Measurements from ENCODE around the gene SEC14L5. TPM values are rescaled to one million over a fixed set of nuclear protein-coding genes. Genes with fewer than 3 reads are reported as not detected.

Gene SEC14L5
- total RNA-seq, 1 donor from 2014 or later, result 0.41 TPM

GRCh38 chr16:5036228-5037156, 78.4 kb downstream of the SEC14L5 start:
- Histone ChIP-seq H4K20me1 (ENCODE audit: low read depth) (no peaks in the 10 kb centered on the region), H3K4me3 (no peak overlapping the region), H3K4me1 (peaks cover 6% of the 10 kb centered on the region), H3F3A (ENCODE audit: low read depth) (peaks cover 11% of the 10 kb centered on the region), H3K79me2 (ENCODE audit: low read depth) (no peaks in the 10 kb centered on the region), H3K9me3 (ENCODE audit: low read depth) (no peaks in the 10 kb centered on the region), H2AFZ (replicated peaks) (peak overlapping the region; percentile 50), H3K36me3 (no peaks in the 10 kb centered on the region), H3K27me3 (peaks cover 7% of the 10 kb centered on the region), H3K9ac (no peak overlapping the region), H3K27ac (no peak overlapping the region), H3K4me2 (no peak overlapping the region)
- no peaks in the 10 kb centered on the region for H3K9me3 Mint-ChIP-seq
- peaks cover 8% of the 10 kb centered on the region for H3K27me3 Mint-ChIP-seq (ENCODE audit: insufficient read depth, low read depth)
- H3K36me3 Mint-ChIP-seq, result no peaks in the 10 kb centered on the region
- TF ChIP-seq EZH2phosphoT487 (IDR thresholded peaks at IDR 0.05), result no peak
- no peak for TF ChIP-seq CTCF (IDR thresholded peaks at IDR 0.05)
- TF ChIP-seq EZH2 (IDR thresholded peaks at IDR 0.05), result no peak
- no peak for DNase-seq (ENCODE audit: low spot score)
- H3K4me3 Mint-ChIP-seq, result peak overlapping the region; percentile 16
- no peak overlapping the region for H3K27ac Mint-ChIP-seq
- H3K4me1 Mint-ChIP-seq, result peaks cover 21% of the 10 kb centered on the region

GRCh38 chr16:5040451-5040850, 82.3 kb downstream of the SEC14L5 start:
- Histone ChIP-seq H3K9me3 (ENCODE audit: low read depth) (no peaks in the 10 kb centered on the region), H3K4me3 (no peak overlapping the region), H3F3A (ENCODE audit: low read depth) (peaks cover 11% of the 10 kb centered on the region), H3K27ac (no peak overlapping the region), H3K4me2 (no peak overlapping the region), H3K27me3 (no peaks in the 10 kb centered on the region), H3K9ac (no peak overlapping the region), H4K20me1 (ENCODE audit: low read depth) (no peaks in the 10 kb centered on the region), H3K79me2 (ENCODE audit: low read depth) (no peaks in the 10 kb centered on the region), H2AFZ (replicated peaks) (no peak overlapping the region), H3K36me3 (no peaks in the 10 kb centered on the region), H3K4me1 (no peaks in the 10 kb centered on the region)
- no peak overlapping the region for H3K27ac Mint-ChIP-seq
- H3K9me3 Mint-ChIP-seq, result no peaks in the 10 kb centered on the region
- H3K4me1 Mint-ChIP-seq, result peaks cover 4% of the 10 kb centered on the region
- H3K27me3 Mint-ChIP-seq (ENCODE audit: insufficient read depth, low read depth), result peaks cover 5% of the 10 kb centered on the region
- DNase-seq (ENCODE audit: low spot score), result no peak
- TF ChIP-seq EZH2phosphoT487 (IDR thresholded peaks at IDR 0.05), result no peak
- no peak for TF ChIP-seq CTCF (IDR thresholded peaks at IDR 0.05)
- TF ChIP-seq EZH2 (IDR thresholded peaks at IDR 0.05), result no peak
- H3K36me3 Mint-ChIP-seq, result no peaks in the 10 kb centered on the region
- H3K4me3 Mint-ChIP-seq, result no peak overlapping the region

- no peak overlapping the region for H3K27ac Mint-ChIP-seq
- no peak overlapping the region for H3K4me3 ChIP-seq
- no peaks in the 10 kb centered on the region for H3K27me3 ChIP-seq
- peaks cover 1% of the 10 kb centered on the region for H3F3A ChIP-seq (ENCODE audit: low read depth)
- H3K27ac ChIP-seq, result no peak overlapping the region
- no peaks in the 10 kb centered on the region for H3K36me3 Mint-ChIP-seq
- no peaks in the 10 kb centered on the region for H4K20me1 ChIP-seq (ENCODE audit: low read depth)
- H3K4me1 ChIP-seq, result no peaks in the 10 kb centered on the region
- no peak for TF ChIP-seq EZH2phosphoT487 (IDR thresholded peaks at IDR 0.05)
- TF ChIP-seq CTCF (IDR thresholded peaks at IDR 0.05), result no peak
- H3K4me1 Mint-ChIP-seq, result no peaks in the 10 kb centered on the region
- no peaks in the 10 kb centered on the region for H3K9me3 Mint-ChIP-seq
- H3K27me3 Mint-ChIP-seq (ENCODE audit: insufficient read depth, low read depth), result peaks cover 5% of the 10 kb centered on the region
- H3K9ac ChIP-seq, result no peak overlapping the region
- H3K36me3 ChIP-seq, result no peaks in the 10 kb centered on the region
- no peak overlapping the region for H3K4me3 Mint-ChIP-seq
- no peak for DNase-seq (ENCODE audit: low spot score)
- H2AFZ ChIP-seq (replicated peaks), result no peak overlapping the region
- no peaks in the 10 kb centered on the region for H3K9me3 ChIP-seq (ENCODE audit: low read depth)
- H3K79me2 ChIP-seq (ENCODE audit: low read depth), result no peaks in the 10 kb centered on the region
- H3K4me2 ChIP-seq, result no peak overlapping the region
These were observed 83.5 kb downstream of the SEC14L5 start for GRCh38 chr16:5041600-5042133.

All from neural progenitor cell (in vitro differentiated cells).